GM21367 (cell line): Measurements from ENCODE around the gene STMP1.

Experiments
- ATAC-seq: cut with Tn5 transposase; IDR thresholded peaks from one replicate; pipeline ENCODE4 v1.9.1; 2021; ENCODE audit not compliant: unreplicated experiment

The STMP1 gene

DNA sequence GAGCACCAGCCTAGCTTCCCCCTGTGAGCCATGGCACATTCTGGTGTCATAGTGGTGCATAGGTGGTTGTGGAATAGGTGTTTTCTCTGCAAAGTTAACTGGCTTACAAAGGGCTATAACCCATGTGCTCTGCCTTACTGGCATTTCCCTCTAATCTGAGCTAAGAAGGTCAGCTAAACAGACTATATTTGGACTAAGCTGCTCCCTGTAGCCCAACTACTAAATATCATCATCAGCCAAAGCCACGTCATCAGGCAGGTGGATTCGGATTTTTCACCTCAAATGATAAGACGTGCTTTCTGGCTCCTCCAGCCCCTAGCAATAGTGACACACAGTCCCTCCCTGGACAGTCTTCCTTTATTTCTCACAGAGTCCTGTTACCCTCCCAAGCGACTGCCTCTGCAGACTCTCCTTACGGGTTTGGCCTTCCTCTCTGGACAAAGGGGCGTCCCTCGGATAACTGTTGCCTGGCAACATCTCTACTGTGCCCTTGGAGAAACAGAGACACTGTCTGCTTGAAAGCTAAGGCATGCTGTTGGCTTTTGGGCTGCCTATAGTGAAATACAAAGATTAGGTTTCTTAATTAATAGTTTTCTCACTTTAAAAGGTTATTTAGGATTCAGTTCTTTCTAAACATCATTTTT, 56.6 kb downstream of the STMP1 start:
- ATAC-seq, result no peak

DNA sequence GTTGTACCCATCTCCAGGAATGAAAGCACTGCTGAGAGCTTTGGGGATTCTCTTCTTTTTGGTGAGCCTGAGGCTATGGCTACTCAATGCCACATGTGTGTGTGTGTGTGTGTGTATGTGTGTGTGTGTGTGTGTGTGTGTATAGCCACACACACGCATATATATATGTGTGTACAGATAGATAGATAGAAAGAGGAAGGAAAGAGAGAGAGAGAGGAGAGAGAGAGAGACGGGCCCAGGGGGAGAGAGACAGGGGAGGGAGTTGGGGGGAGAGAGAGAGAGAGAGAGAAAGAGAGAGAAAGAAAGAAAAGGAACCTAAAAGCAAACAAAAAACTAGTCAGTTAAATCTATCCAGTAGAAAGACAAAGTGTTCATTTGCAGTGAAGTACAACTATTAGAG, 57.4 kb downstream of the STMP1 start:
- ATAC-seq, result no peak

DNA sequence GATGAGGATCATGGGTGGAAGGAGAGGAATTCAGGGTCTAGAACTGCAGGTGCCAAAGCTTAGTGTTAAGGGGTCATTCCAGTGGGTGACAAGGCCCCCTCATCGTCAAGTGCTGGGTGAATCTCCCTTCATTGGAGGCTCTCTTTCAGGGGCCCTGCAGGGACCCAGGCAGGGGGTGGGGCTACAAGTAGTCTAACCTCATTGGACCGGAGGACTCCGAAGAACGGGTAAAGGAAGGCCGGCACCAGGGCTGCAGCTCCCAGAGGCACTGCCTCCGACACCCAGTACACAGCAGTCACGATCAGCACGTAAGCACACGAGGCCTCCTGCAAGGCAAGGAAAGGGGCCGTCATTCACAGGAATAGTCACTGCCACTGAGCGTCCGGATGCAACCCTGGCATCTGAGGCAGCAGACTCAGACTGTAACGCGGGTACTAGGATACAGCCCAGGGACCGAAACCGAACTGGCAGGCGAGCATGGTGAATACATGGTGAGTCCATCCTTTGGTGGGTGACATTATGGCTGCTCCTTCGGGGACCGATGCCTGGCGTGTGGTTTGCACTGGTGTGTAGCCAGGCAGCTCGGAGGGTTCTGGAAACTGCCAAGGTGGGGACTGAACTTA, 59.0 kb downstream of the STMP1 start:
- no peak for ATAC-seq

DNA sequence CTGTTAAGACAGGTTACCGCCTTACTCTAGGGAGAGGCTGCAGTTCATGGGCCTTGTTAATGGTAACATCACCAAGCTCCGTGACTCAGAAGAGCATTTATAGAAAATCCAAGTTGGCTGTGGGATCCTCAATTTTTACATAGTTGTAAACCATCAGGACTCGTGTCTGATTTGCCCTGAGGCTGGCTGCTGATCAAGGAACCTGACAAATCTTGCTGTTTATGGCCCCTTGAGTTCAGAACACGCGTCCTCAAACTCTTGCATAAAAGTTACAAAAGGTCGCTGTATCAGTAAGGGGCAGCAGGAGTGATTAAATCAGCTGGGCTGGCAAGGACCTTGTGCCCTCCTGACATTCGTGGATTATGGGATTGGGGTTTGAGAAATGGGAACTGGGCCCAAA, 61.1 kb downstream of the STMP1 start:
- no peak for ATAC-seq
